GM10847 (cell line): Measurements from ENCODE around the gene ACOD1.

Source experiments
- POLR2A ChIP-seq: IDR thresholded peaks from 2 replicates; pipeline ENCODE4 v1.6.1; 2011; ENCODE audit not compliant: insufficient read length; ENCODE audit errors: extremely low read depth

The ACOD1 gene

DNA sequence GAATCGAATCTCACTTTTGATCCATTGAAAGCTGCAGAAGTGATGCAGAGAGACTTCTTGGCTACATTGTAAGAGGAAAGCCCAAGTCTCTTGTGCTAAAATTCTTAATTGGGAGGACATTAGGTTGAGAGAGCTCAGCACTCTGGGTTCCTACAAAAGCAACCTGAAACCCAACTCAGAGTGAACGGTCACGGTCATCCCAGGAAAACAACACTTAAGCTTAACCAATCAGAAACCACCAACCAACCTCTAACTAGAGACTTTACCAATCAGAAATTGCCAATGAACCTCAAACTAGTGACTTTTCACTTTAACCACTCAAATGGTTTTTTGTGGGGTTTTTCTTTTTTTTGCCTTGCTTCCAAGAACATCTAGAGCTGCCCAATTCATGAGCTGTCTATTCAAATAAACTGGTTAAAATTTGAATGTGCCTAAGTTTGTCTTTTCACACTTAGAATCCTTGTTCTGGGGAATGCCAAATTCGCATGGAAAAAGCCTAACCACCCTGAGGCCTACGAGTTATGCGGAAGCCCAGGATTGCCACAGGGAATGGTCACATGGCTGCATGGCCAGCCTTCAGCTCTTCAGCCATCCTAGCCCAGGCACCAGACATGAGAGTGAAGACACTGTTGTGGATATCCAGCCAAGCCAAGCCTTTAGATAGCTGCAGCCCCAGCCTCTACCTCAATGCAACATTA lies 25.8 kb downstream of the ACOD1 start:
- no peak for TF ChIP-seq POLR2A

DNA sequence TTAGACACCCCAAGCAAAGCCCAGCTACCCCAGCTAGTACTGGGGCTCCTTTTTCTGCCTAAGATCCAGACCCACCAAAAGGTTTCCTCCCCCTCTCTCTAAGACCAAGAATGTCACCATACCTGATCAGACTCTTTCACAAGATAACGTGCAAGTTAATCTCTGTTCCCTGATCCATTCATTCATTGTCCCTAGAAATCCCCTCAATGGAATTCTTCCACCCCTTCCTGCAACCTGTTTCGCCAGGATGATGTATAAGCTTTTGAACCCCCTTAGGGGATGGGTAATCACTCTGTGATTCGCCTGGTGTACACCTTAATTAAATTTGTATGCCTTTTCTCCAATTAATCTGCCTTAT lies 26.3 kb downstream of the ACOD1 start:
- TF ChIP-seq POLR2A = no peak

DNA sequence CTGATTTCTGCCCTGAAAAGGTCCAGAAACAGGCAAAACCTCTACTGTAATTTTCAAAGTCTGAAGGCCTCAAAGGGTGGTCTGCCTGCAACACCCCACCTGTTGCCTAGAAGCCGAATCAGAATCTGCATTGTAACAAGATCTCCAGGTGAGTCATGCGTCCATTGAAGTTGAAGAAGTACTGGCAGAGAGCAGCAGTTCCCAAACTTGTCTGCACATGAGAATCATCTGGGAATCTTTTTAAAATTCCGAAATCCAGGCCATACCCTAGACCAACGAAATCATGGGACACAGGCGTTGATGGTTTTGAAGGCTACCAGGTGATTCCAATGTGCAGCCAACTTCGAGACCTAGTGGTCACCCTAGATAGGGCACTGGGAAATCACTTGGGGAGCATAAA lies 27.6 kb downstream of the ACOD1 start:
- TF ChIP-seq POLR2A = no peak

DNA sequence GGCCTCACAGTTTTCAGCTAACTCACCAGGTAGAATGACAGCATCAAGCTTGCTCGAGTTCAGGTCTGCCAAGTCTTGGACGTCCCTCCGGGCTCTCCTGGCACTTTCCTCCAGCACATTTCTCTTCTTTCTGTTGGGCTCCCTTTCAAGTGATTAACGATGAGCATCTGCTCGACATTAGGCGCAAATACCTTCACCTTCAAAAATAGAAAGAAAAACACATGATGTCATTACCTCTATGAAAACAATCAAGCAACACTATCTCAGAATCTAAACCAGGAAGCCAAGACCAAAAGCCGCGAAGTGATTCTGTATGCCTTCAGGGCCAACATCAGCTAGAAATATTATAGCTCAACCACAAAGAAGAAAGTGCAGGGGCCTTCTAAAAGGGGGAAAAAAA lies 28.2 kb downstream of the ACOD1 start:
- TF ChIP-seq POLR2A = no peak

DNA sequence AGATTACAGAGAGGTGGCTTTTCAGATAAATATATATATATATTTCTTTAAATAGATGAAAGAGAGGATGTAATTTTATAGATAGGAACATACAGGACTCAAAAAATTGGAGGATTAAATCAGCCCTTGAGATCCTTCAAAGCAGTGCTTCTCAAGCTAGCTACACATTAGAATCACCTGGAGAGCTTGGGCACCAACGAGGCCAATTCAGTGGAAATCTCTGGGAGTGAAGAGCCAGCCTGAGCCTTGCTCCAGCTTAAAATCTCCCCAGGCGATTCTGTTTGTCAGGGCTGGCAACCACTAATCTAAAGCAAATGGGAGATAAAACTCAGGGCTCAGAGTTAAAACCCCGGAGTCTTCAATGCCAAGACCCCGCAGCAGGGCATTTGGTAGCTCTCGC lies 28.6 kb downstream of the ACOD1 start:
- TF ChIP-seq POLR2A = no peak

DNA sequence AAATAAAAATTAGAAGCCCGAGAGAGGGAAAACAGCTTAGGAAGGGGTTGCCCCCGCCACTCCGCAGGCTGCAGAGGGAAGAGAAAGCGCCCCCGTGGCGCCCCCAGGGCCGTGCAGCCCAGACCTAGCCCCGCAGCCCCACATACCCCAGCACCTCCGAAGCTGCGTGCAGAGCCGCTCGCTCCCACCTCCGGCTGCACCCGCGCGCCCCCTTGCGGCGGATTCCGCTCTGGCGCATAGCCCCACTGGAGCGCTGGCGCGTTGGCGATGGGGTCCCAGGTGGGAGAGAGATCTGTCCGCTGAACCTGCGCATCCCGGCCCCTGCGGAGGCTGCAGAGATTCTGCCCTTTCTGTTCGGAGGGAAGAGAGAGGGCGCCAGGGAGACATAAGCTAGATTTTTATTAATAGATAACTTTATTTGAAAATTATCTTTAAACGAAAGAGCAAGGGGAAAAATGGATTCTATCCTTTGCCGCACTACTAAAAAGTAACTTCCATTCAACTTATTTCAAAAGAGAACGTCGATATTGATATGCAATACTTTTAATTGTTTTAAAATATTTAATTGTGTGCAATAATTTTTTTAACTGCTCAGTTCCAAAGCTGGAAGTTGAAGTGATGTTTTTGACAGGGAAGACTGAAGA lies 31.9 kb downstream of the ACOD1 start:
- TF ChIP-seq POLR2A = no peak

DNA sequence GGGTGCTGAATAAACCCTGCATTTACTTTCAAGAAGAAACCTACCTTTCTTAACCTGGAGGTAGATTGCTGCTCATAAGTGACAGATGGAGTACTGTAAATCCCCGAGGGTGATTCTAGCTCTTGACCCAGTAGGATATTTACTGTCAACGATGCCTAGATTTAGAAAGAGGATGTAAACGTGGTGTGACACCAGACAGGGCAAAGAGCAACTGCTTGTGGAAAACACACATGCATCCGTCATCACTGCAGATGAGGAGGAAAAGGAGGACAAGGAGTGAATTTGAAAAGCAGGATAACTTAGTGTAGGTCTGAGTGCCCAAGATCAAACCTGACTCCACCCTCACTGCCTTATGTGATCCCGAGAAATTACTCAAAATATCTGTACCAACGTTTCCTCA lies 33.8 kb downstream of the ACOD1 start:
- no peak for TF ChIP-seq POLR2A

DNA sequence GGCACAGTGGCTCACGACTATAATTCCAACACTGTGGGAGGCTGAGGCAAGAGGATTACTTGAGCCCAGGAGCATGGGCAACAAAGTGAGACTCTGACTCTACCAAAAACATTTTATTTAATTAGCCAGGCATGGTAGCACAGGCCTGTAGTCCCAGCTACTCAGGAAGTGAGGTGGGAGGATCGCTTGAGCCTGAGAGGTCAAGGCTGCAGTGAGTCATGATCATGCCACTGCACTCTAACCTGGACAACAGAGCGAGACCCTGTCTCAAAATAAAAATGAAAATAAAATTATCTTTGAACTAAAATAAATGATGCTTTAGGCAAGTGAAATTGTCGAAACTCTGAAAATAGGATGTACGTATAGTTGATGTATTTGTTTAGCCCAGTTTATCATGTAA lies 35.4 kb downstream of the ACOD1 start:
- TF ChIP-seq POLR2A = no peak

DNA sequence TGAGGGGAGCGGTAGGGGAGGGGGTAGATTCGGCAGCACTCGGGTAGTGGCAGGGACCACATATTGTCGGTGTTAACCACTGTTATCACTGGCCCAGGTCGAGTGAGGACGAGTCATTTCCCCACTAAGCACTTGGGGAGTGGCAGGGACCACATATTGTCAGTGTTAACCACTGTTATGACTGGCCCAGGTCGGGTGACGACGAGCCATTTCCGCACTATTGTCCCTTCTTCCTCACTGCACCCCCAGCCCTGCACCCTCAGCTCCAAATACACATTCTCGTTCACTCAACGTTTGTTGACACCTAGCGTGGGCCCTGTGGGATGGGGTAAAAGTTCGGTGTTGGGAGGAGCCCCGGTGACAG lies 43.1 kb downstream of the ACOD1 start:
- no peak for TF ChIP-seq POLR2A

DNA sequence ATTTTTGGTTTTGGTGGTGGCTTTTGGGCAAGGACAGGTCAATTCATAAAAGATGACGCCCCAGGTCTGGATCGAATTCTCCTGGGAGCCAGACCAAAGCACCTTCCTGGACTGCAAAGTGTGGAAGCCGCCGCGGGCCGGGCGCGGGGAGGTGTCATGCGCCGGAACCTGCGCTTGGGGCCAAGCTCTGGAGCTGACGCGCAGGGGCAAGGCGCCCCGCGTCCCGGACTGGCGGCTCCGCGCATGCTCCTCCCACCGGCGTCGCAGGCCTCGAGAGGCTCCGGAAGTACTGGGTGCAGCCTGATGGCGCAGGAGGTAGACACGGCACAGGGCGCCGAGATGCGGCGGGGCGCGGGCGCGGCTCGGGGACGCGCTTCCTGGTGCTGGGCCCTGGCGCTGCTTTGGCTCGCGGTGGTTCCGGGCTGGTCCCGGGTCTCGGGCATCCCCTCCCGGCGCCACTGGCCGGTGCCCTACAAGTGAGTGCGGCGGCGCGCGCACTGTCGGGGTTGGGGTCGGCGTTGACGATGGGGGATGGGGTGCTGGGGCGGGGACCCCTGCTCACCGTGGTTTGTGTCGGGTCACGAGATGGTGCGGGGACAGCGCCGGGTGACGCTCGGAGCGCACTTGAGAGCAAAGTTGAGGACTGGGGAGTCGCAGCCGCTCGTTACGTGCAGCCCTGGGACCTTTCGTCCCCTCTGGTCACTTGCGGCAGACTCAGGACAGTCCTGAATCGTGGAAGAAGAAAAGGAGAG lies 43.7 kb downstream of the ACOD1 start, which contains the start of gene CLN5:
Gene CLN5, plus strand, starts transcription at position 286 of the 752 bp plus-strand sequence. Its CDS starts 18 bp downstream, at position 304.
- peak; percentile 94 for TF ChIP-seq POLR2A

DNA sequence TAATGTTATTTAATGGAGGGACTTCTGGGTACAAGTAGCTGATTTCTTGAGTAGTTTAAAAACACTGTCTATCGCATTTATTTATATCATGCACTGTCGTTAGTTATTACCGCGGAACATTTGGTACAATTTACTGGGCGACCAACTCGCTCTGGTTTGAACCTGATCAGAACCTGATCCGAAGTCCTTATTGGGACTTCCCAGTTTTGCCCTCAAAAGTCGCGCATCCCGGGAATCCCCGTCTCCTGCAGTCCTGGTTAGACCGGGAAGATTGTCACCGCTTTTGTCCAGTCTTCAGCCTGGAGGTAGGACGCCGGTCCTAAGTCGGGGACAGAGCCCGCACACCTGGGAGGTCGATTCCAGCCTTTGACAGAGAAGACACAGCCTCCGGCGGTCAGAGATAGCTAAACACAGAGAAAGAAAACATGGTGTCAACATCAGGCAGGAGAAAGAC lies 44.3 kb downstream of the ACOD1 start:
- TF ChIP-seq POLR2A = no peak

DNA sequence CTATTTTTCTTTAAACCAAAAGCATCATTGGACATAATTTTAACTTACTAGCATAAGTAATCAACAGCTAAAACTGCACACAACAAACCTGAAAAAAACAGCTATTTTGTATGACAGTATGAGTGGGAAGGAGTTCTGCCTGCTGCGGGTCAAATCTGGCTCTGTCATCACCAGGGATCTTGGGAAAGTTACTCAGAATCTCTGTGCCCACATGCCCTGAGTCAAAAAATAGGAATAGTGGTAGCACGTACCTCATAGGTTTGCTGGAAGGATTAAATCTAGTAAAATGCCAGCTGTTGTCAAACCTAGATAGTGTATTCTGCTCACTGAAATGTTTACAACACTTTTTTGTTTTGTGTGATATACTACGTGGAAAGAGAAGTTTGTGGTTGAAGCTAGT lies 44.7 kb downstream of the ACOD1 start:
- no peak for TF ChIP-seq POLR2A

DNA sequence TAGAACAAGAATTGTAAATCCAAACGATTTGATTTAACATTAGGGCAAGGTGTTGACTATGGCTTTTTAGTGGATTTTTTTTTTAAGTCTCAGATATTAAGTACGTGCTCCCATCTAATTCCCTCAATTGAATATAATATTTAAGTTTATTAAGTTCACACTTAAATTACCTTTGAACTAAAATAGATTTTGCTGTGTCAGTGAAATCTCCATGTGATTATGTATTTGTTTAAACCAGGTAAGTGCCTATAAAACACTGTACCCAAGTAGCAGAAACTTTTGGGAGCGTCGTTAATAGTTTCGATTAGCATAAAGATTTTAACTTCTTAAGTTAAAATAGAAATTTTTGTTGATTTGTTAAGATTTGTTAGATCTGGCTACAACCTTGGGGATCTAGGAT lies 45.2 kb downstream of the ACOD1 start:
- TF ChIP-seq POLR2A = no peak

DNA sequence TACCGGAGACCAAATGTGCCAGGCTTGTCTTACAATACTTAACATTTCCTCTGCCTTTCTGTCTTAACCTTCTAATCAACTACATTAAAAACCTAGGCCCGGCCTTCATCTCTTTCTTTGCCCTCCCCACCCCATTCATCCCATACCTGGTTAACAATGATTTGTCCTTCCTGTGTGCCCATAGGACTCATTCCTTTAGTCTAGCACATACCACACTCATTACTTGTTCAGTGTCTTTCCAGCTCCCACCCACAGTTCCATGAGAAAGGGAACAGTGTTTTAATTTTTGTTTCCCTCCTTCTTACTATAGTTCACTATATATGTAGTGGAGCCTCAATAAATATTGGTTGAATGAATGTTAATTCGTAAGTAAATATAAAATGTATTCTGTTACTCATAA lies 46.0 kb downstream of the ACOD1 start:
- TF ChIP-seq POLR2A = no peak

DNA sequence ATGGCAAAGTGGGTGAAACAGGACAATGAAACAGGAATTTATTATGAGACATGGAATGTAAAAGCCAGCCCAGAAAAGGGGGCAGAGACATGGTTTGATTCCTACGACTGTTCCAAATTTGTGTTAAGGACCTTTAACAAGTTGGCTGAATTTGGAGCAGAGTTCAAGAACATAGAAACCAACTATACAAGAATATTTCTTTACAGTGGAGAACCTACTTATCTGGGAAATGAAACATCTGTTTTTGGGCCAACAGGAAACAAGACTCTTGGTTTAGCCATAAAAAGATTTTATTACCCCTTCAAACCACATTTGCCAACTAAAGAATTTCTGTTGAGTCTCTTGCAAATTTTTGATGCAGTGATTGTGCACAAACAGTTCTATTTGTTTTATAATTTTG lies 52.2 kb downstream of the ACOD1 start:
- TF ChIP-seq POLR2A = no peak

DNA sequence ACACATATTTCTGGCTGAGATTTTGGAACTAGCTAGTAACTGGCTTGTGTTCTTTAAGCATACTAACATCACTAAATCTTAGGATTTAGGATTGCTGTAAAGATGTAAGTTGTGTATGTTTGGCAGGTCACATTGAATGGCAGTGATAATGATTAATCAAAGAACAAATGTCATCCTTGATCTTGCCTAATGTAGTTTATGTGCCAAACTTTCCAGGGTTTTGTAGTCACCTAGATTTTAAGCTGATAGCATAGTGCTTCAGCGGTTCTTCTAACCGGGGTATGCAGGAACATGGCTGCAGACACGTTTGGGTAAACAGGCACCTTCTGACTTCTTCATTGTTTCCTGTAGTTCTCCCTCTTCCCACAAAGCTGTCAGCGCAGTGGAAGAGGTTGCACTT lies 53.2 kb downstream of the ACOD1 start:
- TF ChIP-seq POLR2A = no peak

DNA sequence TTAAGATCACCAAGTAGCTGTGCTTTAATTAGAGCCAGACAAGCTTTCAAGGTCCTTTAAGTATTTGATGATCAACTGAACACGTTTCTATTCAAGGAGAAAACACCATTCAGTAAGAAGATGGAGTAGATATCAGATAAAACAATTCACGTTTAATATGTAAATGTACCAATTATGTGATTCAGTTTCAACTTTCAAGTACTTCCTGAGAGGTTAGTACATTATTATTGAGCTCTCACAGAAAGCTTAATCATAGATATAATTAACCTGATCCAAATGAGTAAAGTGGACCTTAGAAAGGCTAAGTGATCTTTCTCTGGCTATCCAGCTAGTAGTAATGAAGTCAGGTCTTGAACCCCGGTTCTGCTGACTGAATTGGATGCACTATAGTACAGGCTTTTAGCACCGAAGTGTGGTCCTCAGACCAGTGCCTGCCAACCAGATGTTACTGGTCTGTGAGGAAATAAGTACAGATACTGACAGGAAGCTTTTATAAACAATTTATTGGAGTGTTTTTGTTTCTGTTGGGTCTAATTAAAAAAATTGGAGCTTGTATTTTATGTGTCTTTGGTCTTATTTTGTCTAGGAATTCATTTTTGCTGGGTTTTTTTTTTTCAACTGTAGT lies 53.8 kb downstream of the ACOD1 start:
- no peak for TF ChIP-seq POLR2A
